Vein endothelial cell (primary cell): ENCODE results near the gene USP5. TPM values are rescaled to one million over a fixed set of nuclear protein-coding genes. Genes with fewer than 3 reads are reported as not detected.

Experiments
- total RNA-seq: library from RNA; depleted of rRNA; stranded (reverse); fragments of >200 nt; gene quantifications from 2 replicates; pipeline ENCODE4 v1.2.3, GENCODE V29; 2012

The USP5 gene
- total RNA-seq: 93.1 and 105 TPM in 2 replicates

GRCh38 chr12:6851921-6852650 lies at the start of gene USP5:
USP5 (plus strand) TSS chr12:6852150; CDS start chr12:6852180, 30 bp downstream.

GRCh38 chr12:6821591-6822425 lies 30.1 kb upstream of the USP5 start, which contains the start of gene GPR162:
GPR162 (plus strand) TSS chr12:6821821; CDS start chr12:6823899, 2,078 bp downstream.

GRCh38 chr12:6827982-6828780 lies 23.8 kb upstream of the USP5 start, which contains the start of gene P3H3:
P3H3 (plus strand) TSS chr12:6828407; CDS start chr12:6828441, 34 bp downstream.

GRCh38 chr12:6840761-6841515 lies 11.0 kb upstream of the USP5 start, which contains the start of gene GNB3:
GNB3 (plus strand) TSS chr12:6840925; CDS start chr12:6841288, 363 bp downstream.

GRCh38 chr12:6851153-6851920 lies 613 bp upstream of the USP5 start, which contains the start of gene CDCA3:
CDCA3 (minus strand) TSS chr12:6851286; CDS start chr12:6850952, 334 bp downstream.

GRCh38 chr12:6867413-6868210 lies 15.7 kb downstream of the USP5 start, which contains the start of gene TPI1:
TPI1 (plus strand) TSS chr12:6867531; CDS start chr12:6867567, 36 bp downstream.

GRCh38 chr12:6873094-6874014 lies 21.4 kb downstream of the USP5 start, which contains the start of gene SPSB2:
SPSB2 (minus strand) TSS chr12:6873303; CDS start chr12:6872901, 402 bp downstream.

GRCh38 chr12:6904280-6905276 lies 52.6 kb downstream of the USP5 start, which contains the start of gene LRRC23:
LRRC23 (plus strand) TSS chr12:6904822; CDS start chr12:6905634, 812 bp downstream.

GRCh38 chr12:6914246-6914946 lies 62.4 kb downstream of the USP5 start, which contains the start of gene ENO2:
ENO2 (plus strand) TSS chr12:6914580; CDS start chr12:6915833, 1,253 bp downstream.

Other genes with a start within 250 kb of the USP5 start
- gene CHD4, start 244.8 kb upstream of the USP5 start, total RNA-seq: 225 and 228 TPM in 2 replicates
- gene LPAR5, start 216.2 kb upstream of the USP5 start, total RNA-seq: 0.10 TPM in 1 of 2 replicates, not detected in the other
- 0.57 and 1.6 TPM in 2 replicates for gene ACRBP, start 204.7 kb upstream of the USP5 start, total RNA-seq
- 37.7 and 40.8 TPM in 2 replicates for gene ING4, start 189.0 kb upstream of the USP5 start, total RNA-seq
- gene ZNF384, start 162.8 kb upstream of the USP5 start, total RNA-seq: 30.2 and 31.4 TPM in 2 replicates
- gene PIANP, start 151.3 kb upstream of the USP5 start, total RNA-seq: not detected in 2 replicates
- gene COPS7A, start 128.1 kb upstream of the USP5 start, total RNA-seq: 42.5 and 45.7 TPM in 2 replicates
- gene MLF2, start 99.0 kb upstream of the USP5 start, total RNA-seq: 141 and 153 TPM in 2 replicates
- gene PTMS, start 85.8 kb upstream of the USP5 start, total RNA-seq: 126 and 169 TPM in 2 replicates
- 0.10 and 0.33 TPM in 2 replicates for gene LAG3, start 79.6 kb upstream of the USP5 start, total RNA-seq
- gene CD4, start 62.6 kb upstream of the USP5 start, total RNA-seq: not detected in 2 replicates
- gene GPR162, start 30.3 kb upstream of the USP5 start, total RNA-seq: 3.4 and 6.5 TPM in 2 replicates
- gene P3H3, start 23.7 kb upstream of the USP5 start, total RNA-seq: 43.7 and 58.1 TPM in 2 replicates
- 2.6 and 2.9 TPM in 2 replicates for gene GNB3, start 11.2 kb upstream of the USP5 start, total RNA-seq
- gene CDCA3, start 864 bp upstream of the USP5 start, total RNA-seq: 8.2 and 21.6 TPM in 2 replicates
- 757 and 836 TPM in 2 replicates for gene TPI1, start 15.4 kb downstream of the USP5 start, total RNA-seq
- gene SPSB2, start 21.2 kb downstream of the USP5 start, total RNA-seq: 3.3 and 4.3 TPM in 2 replicates
- gene LRRC23, start 52.7 kb downstream of the USP5 start, total RNA-seq: 2.5 and 2.9 TPM in 2 replicates
- 3.1 and 5.6 TPM in 2 replicates for gene ENO2, start 62.4 kb downstream of the USP5 start, total RNA-seq
- gene ATN1, start 75.8 kb downstream of the USP5 start, total RNA-seq: 14.9 and 17.3 TPM in 2 replicates
- gene RNU7-1, start 91.7 kb downstream of the USP5 start, total RNA-seq: not detected in 2 replicates
- 62.0 and 91.1 TPM in 2 replicates for gene C12orf57, start 91.9 kb downstream of the USP5 start, total RNA-seq
- gene PTPN6, start 99.2 kb downstream of the USP5 start, total RNA-seq: 1.2 and 2.0 TPM in 2 replicates
- gene PHB2, start 118.5 kb downstream of the USP5 start, total RNA-seq: 257 and 283 TPM in 2 replicates
- gene EMG1, start 118.8 kb downstream of the USP5 start, total RNA-seq: 31.0 and 36.5 TPM in 2 replicates
- gene LPCAT3, start 166.3 kb downstream of the USP5 start, total RNA-seq: 7.8 and 13.4 TPM in 2 replicates
- 0.48 and 0.98 TPM in 2 replicates for gene C1S, start 208.6 kb downstream of the USP5 start, total RNA-seq
- 0.65 and 1.1 TPM in 2 replicates for gene C1R, start 240.3 kb downstream of the USP5 start, total RNA-seq